ENCODE measurements around the gene CTU2. TPM values are rescaled to one million over a fixed set of nuclear protein-coding genes. Genes with fewer than 3 reads are reported as not detected.
A peak's percentile ranks its signal among the peaks of the same experiment; 100 is the strongest.

The CTU2 gene
- total and polyA plus RNA-seq, 2 donors (not counting 1 experiment from before 2014, with no cell fraction given) = 7.6 to 11.9 TPM

- peaks cover 47% of the 10 kb centered on the region for H3K36me3 ChIP-seq (ENCODE audit: control insufficient read depth, insufficient read depth, low read length)
These were observed 9.2 kb downstream of the CTU2 start for GRCh38 chr16:88715312-88716190.

GRCh38 chr16:88716201-88716600, 9.9 kb downstream of the CTU2 start:
- no peak overlapping the region for H2AFZ ChIP-seq (ENCODE audit: low read length)
- H4K20me1 ChIP-seq (ENCODE audit: control insufficient read depth, extremely low read depth, insufficient read depth, low read length) = no peaks in the 10 kb centered on the region
- no peaks in the 10 kb centered on the region for H3K79me2 ChIP-seq (ENCODE audit: control insufficient read depth, insufficient read depth, low read length)
- H3K9me3 ChIP-seq (ENCODE audit: control insufficient read depth, insufficient read depth, low read depth, low read length) = no peaks in the 10 kb centered on the region
- no peak overlapping the region for H3K27ac ChIP-seq (ENCODE audit: insufficient read depth, low read length)
- H3K27me3 ChIP-seq (ENCODE audit: control insufficient read depth, insufficient read depth, low read length) = no peaks in the 10 kb centered on the region
- no peak overlapping the region for H3K4me3 ChIP-seq (replicated peaks in 1 of 4; ENCODE audit: control extremely low read depth in 1 of 4, insufficient read depth in 1 of 4, low read depth in 3 of 4, low read length in 4 of 4)
- no peak for DNase-seq (ENCODE audit: low read depth in 2 of 2)
- TF ChIP-seq CTCF (conservative IDR thresholded peaks at IDR 0.05 in 1 of 2, IDR thresholded peaks at IDR 0.05 in 1 of 2; ENCODE audit: low read depth in 1 of 2, low read length in 2 of 2) (no peak), EZH2 (IDR thresholded peaks at IDR 0.05; ENCODE audit: low read length, missing control alignments) (no peak)
- peaks cover 52% of the 10 kb centered on the region for H3K36me3 ChIP-seq (ENCODE audit: control insufficient read depth, insufficient read depth, low read length)
- no peak overlapping the region for H3K4me2 ChIP-seq (ENCODE audit: extremely low read depth, insufficient read depth, low read length)
- no peak overlapping the region for H3K9ac ChIP-seq (ENCODE audit: insufficient read depth, low read length)
- H3K4me1 ChIP-seq (ENCODE audit: control insufficient read depth, extremely low read depth, insufficient read depth, low read length) = no peaks in the 10 kb centered on the region

More at GRCh38 chr16:88715312-88716190, 9.2 kb downstream of the CTU2 start:
- no peak overlapping the region for H3K9ac ChIP-seq (ENCODE audit: insufficient read depth, low read length)
- no peaks in the 10 kb centered on the region for H3K27me3 ChIP-seq (ENCODE audit: control insufficient read depth, insufficient read depth, low read length)
- H3K4me3 ChIP-seq (replicated peaks in 1 of 4; ENCODE audit: control extremely low read depth in 1 of 4, insufficient read depth in 1 of 4, low read depth in 3 of 4, low read length in 4 of 4) = no peak overlapping the region
- no peaks in the 10 kb centered on the region for H3K9me3 ChIP-seq (ENCODE audit: control insufficient read depth, insufficient read depth, low read depth, low read length)
- H3K79me2 ChIP-seq (ENCODE audit: control insufficient read depth, insufficient read depth, low read length) = peaks cover under 1% of the 10 kb centered on the region
- peak in 1 of 2 donors; percentile 21 for DNase-seq (ENCODE audit: low read depth in 2 of 2)
- H3K27ac ChIP-seq (ENCODE audit: insufficient read depth, low read length) = no peak overlapping the region
- H2AFZ ChIP-seq (ENCODE audit: low read length) = no peak overlapping the region
- H3K4me1 ChIP-seq (ENCODE audit: control insufficient read depth, extremely low read depth, insufficient read depth, low read length) = no peaks in the 10 kb centered on the region
- no peak overlapping the region for H3K4me2 ChIP-seq (ENCODE audit: extremely low read depth, insufficient read depth, low read length)
- H4K20me1 ChIP-seq (ENCODE audit: control insufficient read depth, extremely low read depth, insufficient read depth, low read length) = no peaks in the 10 kb centered on the region
- TF ChIP-seq EZH2 (IDR thresholded peaks at IDR 0.05; ENCODE audit: low read length, missing control alignments) (no peak), CTCF (conservative IDR thresholded peaks at IDR 0.05 in 1 of 2, IDR thresholded peaks at IDR 0.05 in 1 of 2; ENCODE audit: low read depth in 1 of 2, low read length in 2 of 2) (no peak)

- DNase-seq (ENCODE audit: low read depth in 2 of 2) = no peak
- H3K9ac ChIP-seq (ENCODE audit: insufficient read depth, low read length) = no peak overlapping the region
- no peaks in the 10 kb centered on the region for H3K9me3 ChIP-seq (ENCODE audit: control insufficient read depth, insufficient read depth, low read depth, low read length)
- TF ChIP-seq CTCF (conservative IDR thresholded peaks at IDR 0.05 in 1 of 2, IDR thresholded peaks at IDR 0.05 in 1 of 2; ENCODE audit: low read depth in 1 of 2, low read length in 2 of 2) = no peak
- no peak for TF ChIP-seq EZH2 (IDR thresholded peaks at IDR 0.05; ENCODE audit: low read length, missing control alignments)
- H3K36me3 ChIP-seq (ENCODE audit: control insufficient read depth, insufficient read depth, low read length) = peaks cover 54% of the 10 kb centered on the region
- H3K79me2 ChIP-seq (ENCODE audit: control insufficient read depth, insufficient read depth, low read length) = no peaks in the 10 kb centered on the region
- H2AFZ ChIP-seq (ENCODE audit: low read length) = no peak overlapping the region
- H4K20me1 ChIP-seq (ENCODE audit: control insufficient read depth, extremely low read depth, insufficient read depth, low read length) = no peaks in the 10 kb centered on the region
- H3K27me3 ChIP-seq (ENCODE audit: control insufficient read depth, insufficient read depth, low read length) = no peaks in the 10 kb centered on the region
- no peak overlapping the region for H3K27ac ChIP-seq (ENCODE audit: insufficient read depth, low read length)
- no peaks in the 10 kb centered on the region for H3K4me1 ChIP-seq (ENCODE audit: control insufficient read depth, extremely low read depth, insufficient read depth, low read length)
- no peak overlapping the region for H3K4me3 ChIP-seq (replicated peaks in 1 of 4; ENCODE audit: control extremely low read depth in 1 of 4, insufficient read depth in 1 of 4, low read depth in 3 of 4, low read length in 4 of 4)
- no peak overlapping the region for H3K4me2 ChIP-seq (ENCODE audit: extremely low read depth, insufficient read depth, low read length)
These were observed 10.3 kb downstream of the CTU2 start for GRCh38 chr16:88716601-88717001.

Measured in fibroblast of lung (primary cell).